GM12865 (cell line): ENCODE results near the gene FASTKD3.

Source experiments
- DNase-seq: peaks from one replicate; pipeline ENCODE4 v3.0.0; 2010; ENCODE audit warnings: low read depth
- H3K4me3 ChIP-seq: 2 replicates; pipeline ENCODE4 v1.5.1; 2011; ENCODE audit warnings: mild to moderate bottlenecking, low read depth, low read length, control low read depth
- CTCF ChIP-seq: IDR thresholded peaks from 2 replicates; pipeline ENCODE4 v1.5.1; 2011; ENCODE audit warnings: low read length, control low read depth, low read depth, inconsistent platforms; ENCODE audit not compliant: insufficient read depth; ENCODE audit errors: missing control alignments

FASTKD3 gene

GRCh38 chr5:7871653-7872052, 2.8 kb upstream of the FASTKD3 start:
- no peak overlapping the region for H3K4me3 ChIP-seq
- no peak for TF ChIP-seq CTCF
- DNase-seq, result peak; percentile 68

GRCh38 chr5:7869474-7870136, 774 bp upstream of the FASTKD3 start:
- no peak for TF ChIP-seq CTCF
- peak overlapping the region; percentile 87 for H3K4me3 ChIP-seq
- peak; percentile 46 for DNase-seq

GRCh38 chr5:7868427-7868772, 431 bp downstream of the FASTKD3 start:
- no peak for DNase-seq
- no peak for TF ChIP-seq CTCF
- peak overlapping the region; percentile 87 for H3K4me3 ChIP-seq

- no peak for TF ChIP-seq CTCF
- no peak overlapping the region for H3K4me3 ChIP-seq
- DNase-seq, result no peak
Observed at GRCh38 chr5:7867260-7867659, 1.6 kb downstream of the FASTKD3 start.

- no peak overlapping the region for H3K4me3 ChIP-seq
- no peak for DNase-seq
- TF ChIP-seq CTCF, result no peak
Observed at GRCh38 chr5:7866196-7866595, 2.6 kb downstream of the FASTKD3 start.

GRCh38 chr5:7857926-7858632, 10.8 kb downstream of the FASTKD3 start:
- no peak for DNase-seq
- no peak overlapping the region for H3K4me3 ChIP-seq
- no peak for TF ChIP-seq CTCF
